ENCODE results near the gene GHITM.
"Not testable (repeated sequence)": the region's sequence is repeated elsewhere in the genome, so short reads cannot be mapped to it uniquely, and the experiment has no call there.

GHITM gene

DNA sequence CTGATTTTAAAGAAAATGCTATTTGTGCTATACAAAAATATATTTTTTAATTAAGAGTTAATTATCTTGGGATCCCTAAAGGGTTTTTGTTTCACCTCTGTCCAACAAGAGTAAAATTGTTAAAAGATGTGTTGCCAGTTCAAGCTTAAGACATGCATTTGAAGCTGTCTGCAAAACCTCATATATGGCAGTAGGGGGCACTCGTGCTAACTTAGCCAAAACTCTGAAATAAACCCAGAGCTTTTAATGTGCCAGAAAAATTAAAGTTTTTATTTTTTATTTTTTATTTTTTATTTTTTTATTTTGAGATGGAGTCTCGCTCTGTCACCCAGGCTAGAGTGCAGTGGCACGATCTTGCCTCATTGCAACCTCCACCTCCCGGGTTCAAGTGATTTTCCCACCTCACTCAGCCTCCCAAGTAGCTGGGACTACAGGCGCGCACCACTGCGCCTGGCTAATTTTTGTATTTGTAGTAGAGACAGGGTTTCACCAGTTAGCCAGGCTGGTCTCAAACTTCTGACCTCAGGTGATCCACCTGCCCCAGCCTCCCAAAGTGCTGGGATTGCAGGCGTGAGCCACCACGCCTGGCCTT lies 8.8 kb downstream of the GHITM start:
- DNase-seq (ENCODE audit: low spot score): peak; percentile 57

DNA sequence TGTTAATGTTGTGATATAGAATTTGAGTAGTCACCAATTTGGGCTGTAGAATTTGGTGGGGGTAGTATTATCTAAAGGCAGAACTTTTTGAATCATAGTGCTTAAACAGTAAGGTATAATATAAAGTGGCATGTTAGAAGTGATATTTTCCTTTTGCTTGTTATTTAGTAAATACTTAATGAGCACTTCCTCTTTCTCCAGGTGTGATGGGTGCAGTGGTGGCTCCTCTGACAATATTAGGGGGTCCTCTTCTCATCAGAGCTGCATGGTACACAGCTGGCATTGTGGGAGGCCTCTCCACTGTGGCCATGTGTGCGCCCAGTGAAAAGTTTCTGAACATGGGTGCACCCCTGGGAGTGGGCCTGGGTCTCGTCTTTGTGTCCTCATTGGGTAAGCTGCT lies 10.5 kb downstream of the GHITM start:
- DNase-seq (ENCODE audit: low spot score): no peak

DNA sequence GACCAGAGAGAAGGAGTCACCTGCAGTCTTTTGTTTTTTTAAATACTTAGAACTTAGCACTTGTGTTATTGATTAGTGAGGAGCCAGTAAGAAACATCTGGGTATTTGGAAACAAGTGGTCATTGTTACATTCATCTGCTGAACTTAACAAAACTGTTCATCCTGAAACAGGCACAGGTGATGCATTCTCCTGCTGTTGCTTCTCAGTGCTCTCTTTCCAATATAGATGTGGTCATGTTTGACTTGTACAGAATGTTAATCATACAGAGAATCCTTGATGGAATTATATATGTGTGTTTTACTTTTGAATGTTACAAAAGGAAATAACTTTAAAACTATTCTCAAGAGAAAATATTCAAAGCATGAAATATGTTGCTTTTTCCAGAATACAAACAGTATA lies 13.5 kb downstream of the GHITM start:
- no peak for DNase-seq (ENCODE audit: low spot score)

- no peak for DNase-seq (ENCODE audit: low spot score)
Observed at GRCh38 chr10:84155521-84155920, 16.2 kb downstream of the GHITM start.

GRCh38 chr10:84156009-84156408 lies 16.7 kb downstream of the GHITM start:
- DNase-seq (ENCODE audit: low spot score): no peak

GRCh38 chr10:84156768-84157167 lies 17.5 kb downstream of the GHITM start:
- no peak for DNase-seq (ENCODE audit: low spot score)

GRCh38 chr10:84158061-84158460 lies 18.8 kb downstream of the GHITM start:
- DNase-seq (ENCODE audit: low spot score): no peak

DNA sequence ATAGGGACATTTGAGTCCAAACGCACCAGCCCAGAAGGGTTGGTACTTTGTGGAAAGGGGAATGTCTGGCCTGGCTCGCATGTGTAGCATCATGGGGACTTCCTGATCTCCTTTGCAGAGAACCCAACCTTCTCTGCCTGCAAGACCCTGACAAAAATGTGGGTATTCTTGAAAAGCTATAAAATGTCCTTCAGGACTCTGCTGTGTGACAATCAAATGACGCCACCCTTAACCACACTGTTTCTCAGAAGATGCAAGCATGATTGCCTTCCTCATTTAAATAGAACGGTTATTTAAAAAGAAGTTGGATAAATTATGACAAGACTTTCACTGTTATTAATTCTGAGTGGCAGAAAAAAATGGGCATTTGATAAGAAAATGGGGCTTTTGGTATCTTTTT lies 19.2 kb downstream of the GHITM start:
- DNase-seq (ENCODE audit: low spot score): no peak

- no peak for DNase-seq (ENCODE audit: low spot score)
Observed at GRCh38 chr10:84159076-84159685, 19.9 kb downstream of the GHITM start.

- DNase-seq (ENCODE audit: low spot score): no peak
Observed at GRCh38 chr10:84160663-84161362, 21.5 kb downstream of the GHITM start.

DNA sequence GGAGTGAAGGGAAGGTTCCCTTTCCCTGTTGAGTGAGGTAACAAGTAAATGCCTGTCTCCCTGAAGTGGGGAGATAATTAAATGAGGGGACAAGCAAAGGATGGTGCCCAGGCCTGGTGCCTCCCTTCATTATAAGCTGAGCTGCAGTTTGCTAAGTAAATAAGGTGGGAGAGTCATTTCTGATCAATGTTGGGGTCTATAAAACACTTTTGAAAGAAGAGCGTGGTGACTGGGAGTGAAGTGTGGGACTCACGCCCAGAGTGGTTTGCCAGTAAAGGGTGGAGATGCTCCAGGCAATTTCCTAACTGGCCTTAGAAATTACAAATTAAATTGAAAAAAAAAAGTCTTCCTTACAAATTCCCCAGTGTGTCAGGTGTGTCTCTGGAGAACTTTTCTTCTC lies 24.7 kb downstream of the GHITM start:
- DNase-seq (ENCODE audit: low spot score): no peak

DNA sequence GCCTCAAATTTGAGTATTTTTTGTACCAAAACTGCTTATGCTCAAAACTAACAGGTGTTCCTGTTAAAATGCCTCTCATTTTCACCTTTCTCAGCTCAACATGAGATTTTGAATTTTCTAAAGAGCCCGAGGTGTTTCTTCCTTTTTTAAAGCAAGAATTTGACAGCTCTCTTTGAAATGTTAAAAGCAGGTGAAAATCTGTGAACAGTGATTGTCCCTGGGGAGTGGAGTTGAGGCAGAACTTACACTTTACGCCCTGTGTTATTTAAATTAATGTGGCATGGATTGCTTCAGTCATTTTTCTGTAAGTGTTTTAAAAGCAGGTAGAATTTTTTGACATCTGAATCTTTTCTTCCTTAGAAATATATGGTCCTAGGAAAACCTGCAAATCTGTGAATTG lies 25.1 kb downstream of the GHITM start:
- no peak for DNase-seq (ENCODE audit: low spot score)

DNA sequence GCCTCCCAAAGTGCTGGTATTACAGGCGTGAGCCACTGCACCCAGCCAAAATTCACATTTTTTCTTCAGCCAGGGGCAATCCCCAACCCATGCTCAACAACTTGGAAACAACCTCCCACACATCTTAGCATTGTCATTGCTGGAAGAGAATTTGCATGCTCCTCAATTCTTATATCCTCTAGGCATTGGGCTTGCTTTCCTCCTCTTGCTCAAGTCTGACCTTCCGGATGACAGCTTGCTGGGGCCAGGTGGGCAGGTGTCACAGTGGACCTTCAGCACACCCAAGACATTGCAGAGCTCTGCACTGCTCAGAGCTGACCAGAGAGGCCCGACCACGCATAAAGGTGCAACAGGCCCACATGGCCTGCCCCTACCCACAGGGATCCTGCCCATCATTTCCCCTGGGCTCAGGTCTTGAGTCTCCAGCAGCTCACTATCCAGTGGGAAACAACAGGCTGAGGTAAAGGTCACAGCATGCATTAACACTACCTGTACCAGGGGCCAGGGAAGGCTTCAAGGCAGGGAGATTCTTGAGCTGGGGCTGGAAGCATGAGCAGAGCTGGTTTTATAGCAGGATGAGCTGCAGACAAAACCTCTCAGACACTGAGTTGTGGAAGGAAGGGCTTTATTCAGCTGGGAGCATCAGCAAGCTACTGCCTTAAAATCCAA lies 27.4 kb downstream of the GHITM start:
- no peak for DNase-seq (ENCODE audit: low spot score)

- DNase-seq (ENCODE audit: low spot score): not testable (repeated sequence)
Observed at GRCh38 chr10:84167289-84167653, 28.0 kb downstream of the GHITM start.

DNA sequence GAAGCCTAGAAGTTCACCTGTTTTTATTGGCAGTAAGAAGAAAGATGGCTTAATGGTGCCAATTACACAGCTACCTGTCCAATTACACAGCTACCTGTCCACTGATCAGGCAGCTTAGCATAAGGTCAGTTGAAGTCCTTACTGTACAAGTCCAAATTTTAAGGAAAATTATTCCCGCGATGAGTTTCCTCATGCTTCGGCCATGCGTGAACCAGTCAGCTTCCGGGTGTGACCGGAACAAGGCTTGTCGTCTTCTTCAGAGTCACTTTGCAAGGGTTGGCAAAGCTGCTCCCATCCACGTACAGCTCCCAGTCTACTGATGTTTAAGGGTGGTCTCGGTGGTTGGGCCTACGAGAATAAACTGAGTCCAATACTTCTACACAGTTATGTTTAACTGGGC lies 29.1 kb downstream of the GHITM start:
- DNase-seq (ENCODE audit: low spot score): not testable (repeated sequence)

- not testable (repeated sequence) for DNase-seq (ENCODE audit: low spot score)
Observed at GRCh38 chr10:84171237-84171636, 31.9 kb downstream of the GHITM start.

GRCh38 chr10:84171700-84172466 lies 32.6 kb downstream of the GHITM start:
- not testable (repeated sequence) for DNase-seq (ENCODE audit: low spot score)

DNA sequence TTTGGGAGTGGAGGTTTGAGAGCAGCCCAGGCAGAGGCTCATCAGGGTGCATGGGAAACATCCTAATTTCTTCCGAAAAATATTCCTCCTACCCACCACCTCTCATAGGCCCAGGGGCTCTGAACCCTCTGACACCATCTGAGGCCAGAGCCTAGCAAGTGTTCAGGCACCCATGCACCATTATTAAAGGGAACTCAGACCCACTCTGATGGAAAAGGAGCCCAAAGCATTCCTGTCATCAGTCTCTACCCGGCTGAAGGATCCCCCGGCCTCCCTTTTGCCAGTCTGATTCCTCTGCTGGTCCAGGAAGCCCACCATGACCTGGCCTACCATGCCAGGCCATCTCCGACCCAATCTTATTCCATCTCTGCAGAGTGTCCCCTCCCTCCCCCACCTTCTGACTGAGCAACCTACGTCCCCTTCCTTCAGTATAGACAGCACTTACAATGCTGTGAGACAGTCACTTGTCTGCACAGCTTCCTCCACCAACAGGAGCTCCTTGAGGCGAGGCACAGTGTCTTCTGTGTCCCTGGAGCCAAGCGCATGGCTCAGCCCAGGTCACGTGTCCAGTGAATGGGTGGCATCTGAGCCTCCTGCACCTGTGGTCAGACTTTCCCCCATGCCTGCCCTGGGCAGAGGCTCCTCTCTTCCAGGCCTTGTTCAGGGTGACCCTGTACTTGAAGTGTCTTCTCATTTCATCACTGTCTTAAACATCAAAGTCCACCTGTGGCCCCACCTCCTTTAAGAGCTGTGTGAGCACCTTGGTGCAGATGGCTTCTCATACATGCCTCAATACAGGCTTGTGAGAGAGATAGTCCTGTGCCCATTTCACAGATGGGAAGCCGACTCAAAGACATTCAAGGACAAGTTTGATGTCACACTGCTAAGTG lies 33.4 kb downstream of the GHITM start:
- no peak for DNase-seq (ENCODE audit: low spot score)

DNA sequence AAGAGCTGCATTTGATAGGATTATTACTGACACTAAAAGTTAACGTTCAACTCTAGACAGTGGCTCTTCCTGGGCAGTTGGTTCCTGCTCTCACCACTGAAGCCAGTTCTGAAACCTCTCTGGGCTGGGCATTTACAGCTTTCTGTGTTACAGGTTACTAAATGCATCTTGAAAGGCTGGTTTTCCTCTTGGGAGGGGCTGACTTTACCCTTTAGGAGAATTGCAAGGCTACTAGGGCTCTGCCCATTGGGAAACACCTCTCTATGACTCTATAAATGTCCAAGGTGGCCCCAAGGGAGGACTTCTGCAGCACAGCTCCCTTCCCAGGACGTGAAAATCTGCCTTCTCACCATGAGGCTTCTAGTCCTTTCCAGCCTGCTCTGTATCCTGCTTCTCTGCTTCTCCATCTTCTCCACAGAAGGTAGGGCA lies 34.2 kb downstream of the GHITM start, which contains the start of gene GPR15LG:
GPR15LG (plus strand) TSS at position 301 of the 429 bp plus-strand sequence; CDS start at position 352, 51 bp downstream.
- no peak for DNase-seq (ENCODE audit: low spot score)

GRCh38 chr10:84175436-84175835 lies 36.1 kb downstream of the GHITM start:
- DNase-seq (ENCODE audit: low spot score): no peak

GRCh38 chr10:84176351-84176750 lies 37.0 kb downstream of the GHITM start:
- no peak for DNase-seq (ENCODE audit: low spot score)
